ENCODE measurements around the gene CDK14. TPM values are rescaled to one million over a fixed set of nuclear protein-coding genes. Genes with fewer than 3 reads are reported as not detected.

Gene CDK14
- total RNA-seq, 1 experiment from 2014 or later: 57.9 TPM

DNA sequence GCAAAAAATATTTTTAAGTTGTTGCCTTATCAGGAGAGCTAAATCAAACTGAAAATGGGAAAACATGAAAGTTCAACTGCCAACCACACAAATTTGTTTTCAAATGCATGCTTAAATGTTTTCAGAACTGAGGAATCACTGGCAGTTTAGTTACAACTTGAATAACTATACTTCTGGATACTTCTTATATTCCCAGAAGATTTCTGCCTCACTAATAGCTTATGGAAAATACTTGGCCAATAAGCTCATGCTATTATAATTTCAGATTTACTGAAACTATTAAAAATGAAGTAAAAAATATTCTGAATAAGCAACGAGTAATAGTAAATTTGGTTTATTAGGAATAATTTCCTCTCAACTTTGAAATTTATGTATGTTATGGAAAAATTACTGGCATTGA is 222.2 kb downstream of the CDK14 start (continued):
- TF ChIP-seq, protein P1, sequence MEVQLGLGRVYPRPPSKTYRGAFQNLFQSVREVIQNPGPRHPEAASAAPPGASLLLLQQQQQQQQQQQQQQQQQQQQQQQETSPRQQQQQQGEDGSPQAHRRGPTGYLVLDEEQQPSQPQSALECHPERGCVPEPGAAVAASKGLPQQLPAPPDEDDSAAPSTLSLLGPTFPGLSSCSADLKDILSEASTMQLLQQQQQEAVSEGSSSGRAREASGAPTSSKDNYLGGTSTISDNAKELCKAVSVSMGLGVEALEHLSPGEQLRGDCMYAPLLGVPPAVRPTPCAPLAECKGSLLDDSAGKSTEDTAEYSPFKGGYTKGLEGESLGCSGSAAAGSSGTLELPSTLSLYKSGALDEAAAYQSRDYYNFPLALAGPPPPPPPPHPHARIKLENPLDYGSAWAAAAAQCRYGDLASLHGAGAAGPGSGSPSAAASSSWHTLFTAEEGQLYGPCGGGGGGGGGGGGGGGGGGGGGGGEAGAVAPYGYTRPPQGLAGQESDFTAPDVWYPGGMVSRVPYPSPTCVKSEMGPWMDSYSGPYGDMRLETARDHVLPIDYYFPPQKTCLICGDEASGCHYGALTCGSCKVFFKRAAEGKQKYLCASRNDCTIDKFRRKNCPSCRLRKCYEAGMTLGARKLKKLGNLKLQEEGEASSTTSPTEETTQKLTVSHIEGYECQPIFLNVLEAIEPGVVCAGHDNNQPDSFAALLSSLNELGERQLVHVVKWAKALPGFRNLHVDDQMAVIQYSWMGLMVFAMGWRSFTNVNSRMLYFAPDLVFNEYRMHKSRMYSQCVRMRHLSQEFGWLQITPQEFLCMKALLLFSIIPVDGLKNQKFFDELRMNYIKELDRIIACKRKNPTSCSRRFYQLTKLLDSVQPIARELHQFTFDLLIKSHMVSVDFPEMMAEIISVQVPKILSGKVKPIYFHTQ (CRISPR knock-in tag; IDR thresholded peaks at IDR 0.05): no peak
- TF ChIP-seq ZNF219 (CRISPR knock-in tag; IDR thresholded peaks at IDR 0.05; ENCODE audit: borderline replicate concordance): no peak
- no peak for TF ChIP-seq ZNF396 (CRISPR knock-in tag; IDR thresholded peaks at IDR 0.05; ENCODE audit: borderline replicate concordance)
- no peak for TF ChIP-seq ZNF317 (CRISPR knock-in tag; IDR thresholded peaks at IDR 0.05; ENCODE audit: borderline replicate concordance, low read depth)
- TF ChIP-seq, protein P2, sequence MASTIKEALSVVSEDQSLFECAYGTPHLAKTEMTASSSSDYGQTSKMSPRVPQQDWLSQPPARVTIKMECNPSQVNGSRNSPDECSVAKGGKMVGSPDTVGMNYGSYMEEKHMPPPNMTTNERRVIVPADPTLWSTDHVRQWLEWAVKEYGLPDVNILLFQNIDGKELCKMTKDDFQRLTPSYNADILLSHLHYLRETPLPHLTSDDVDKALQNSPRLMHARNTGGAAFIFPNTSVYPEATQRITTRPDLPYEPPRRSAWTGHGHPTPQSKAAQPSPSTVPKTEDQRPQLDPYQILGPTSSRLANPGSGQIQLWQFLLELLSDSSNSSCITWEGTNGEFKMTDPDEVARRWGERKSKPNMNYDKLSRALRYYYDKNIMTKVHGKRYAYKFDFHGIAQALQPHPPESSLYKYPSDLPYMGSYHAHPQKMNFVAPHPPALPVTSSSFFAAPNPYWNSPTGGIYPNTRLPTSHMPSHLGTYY (CRISPR knock-in tag; IDR thresholded peaks at IDR 0.05): no peak
- no peak for TF ChIP-seq RELA (CRISPR knock-in tag; IDR thresholded peaks at IDR 0.05; ENCODE audit: borderline replicate concordance)
- TF ChIP-seq, protein P3, sequence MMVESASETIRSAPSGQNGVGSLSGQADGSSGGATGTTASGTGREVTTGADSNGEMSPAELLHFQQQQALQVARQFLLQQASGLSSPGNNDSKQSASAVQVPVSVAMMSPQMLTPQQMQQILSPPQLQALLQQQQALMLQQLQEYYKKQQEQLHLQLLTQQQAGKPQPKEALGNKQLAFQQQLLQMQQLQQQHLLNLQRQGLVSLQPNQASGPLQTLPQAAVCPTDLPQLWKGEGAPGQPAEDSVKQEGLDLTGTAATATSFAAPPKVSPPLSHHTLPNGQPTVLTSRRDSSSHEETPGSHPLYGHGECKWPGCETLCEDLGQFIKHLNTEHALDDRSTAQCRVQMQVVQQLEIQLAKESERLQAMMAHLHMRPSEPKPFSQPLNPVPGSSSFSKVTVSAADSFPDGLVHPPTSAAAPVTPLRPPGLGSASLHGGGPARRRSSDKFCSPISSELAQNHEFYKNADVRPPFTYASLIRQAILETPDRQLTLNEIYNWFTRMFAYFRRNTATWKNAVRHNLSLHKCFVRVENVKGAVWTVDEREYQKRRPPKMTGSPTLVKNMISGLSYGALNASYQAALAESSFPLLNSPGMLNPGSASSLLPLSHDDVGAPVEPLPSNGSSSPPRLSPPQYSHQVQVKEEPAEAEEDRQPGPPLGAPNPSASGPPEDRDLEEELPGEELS (CRISPR knock-in tag; IDR thresholded peaks at IDR 0.05): no peak
- no peak for TF ChIP-seq SMAD3 (CRISPR knock-in tag; IDR thresholded peaks at IDR 0.05; ENCODE audit: borderline replicate concordance)

DNA sequence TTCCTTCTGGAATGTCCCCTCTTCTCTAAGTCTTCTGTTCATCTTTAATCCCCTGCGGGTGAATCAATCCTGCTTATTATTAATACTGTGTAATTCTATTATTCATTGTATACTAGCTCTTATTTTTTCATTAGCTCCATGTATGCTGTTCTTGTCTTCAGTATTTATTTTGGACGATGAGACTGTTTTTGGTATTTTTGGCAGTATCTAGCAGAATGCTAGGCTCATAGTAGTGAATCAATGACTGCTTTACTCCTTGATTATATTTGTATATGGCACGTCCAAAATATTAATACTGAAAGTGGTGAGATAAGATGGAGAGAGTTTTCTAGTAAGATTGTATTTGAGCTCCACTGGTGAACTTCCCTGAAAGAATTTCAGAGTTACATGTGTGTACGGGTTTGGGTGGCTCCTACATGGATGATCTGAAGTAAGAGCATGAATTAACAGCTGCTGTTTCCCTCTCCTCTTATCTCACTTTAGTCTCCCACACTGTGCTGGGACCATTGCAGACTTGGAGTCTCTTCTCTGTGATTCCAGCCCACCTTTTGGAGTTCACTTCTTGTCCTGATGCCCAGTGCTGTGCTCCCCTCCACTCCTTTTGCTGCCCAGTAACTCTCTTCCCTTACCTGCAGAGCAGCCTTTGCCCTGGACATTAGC is 226.0 kb downstream of the CDK14 start:
- Mint-ChIP-seq H3K4me1 (peaks cover 12% of the 10 kb centered on the region), H3K36me3 (peaks cover 9% of the 10 kb centered on the region), H3K9me3 (peaks cover 13% of the 10 kb centered on the region), H3K27ac (peak overlapping the region; percentile 33; the same call in 1 of the 2 replicates), H3K4me3 (no peak overlapping the region), H3K27me3 (ENCODE audit: low read depth) (no peaks in the 10 kb centered on the region)
- no peak for ATAC-seq
- no peak for DNase-seq (ENCODE audit: low spot score)
- ChIA-PET CTCF (no interaction called here), POLR2A (no interaction called here)
- TF ChIP-seq OVOL2 (CRISPR knock-in tag; IDR thresholded peaks at IDR 0.05; ENCODE audit: borderline replicate concordance) (no peak), FOXK1 (CRISPR knock-in tag; IDR thresholded peaks at IDR 0.05) (no peak), ELF4 (CRISPR knock-in tag; IDR thresholded peaks at IDR 0.05; ENCODE audit: low read depth) (no peak), EMX1 (CRISPR knock-in tag; IDR thresholded peaks at IDR 0.05) (no peak), TP53 (CRISPR knock-in tag; IDR thresholded peaks at IDR 0.05) (no peak), GABPB1 (CRISPR knock-in tag; IDR thresholded peaks at IDR 0.05) (no peak), NR3C1 (CRISPR knock-in tag; conservative IDR thresholded peaks at IDR 0.05; ENCODE audit: low read depth) (no peak), SP1 (CRISPR knock-in tag; conservative IDR thresholded peaks at IDR 0.05) (no peak), KAT7 (CRISPR knock-in tag; IDR thresholded peaks at IDR 0.05; ENCODE audit: borderline replicate concordance) (no peak), JUN (CRISPR knock-in tag; IDR thresholded peaks at IDR 0.05) (no peak), MYBL2 (CRISPR knock-in tag; IDR thresholded peaks at IDR 0.05) (no peak)
- TF ChIP-seq, protein P4, sequence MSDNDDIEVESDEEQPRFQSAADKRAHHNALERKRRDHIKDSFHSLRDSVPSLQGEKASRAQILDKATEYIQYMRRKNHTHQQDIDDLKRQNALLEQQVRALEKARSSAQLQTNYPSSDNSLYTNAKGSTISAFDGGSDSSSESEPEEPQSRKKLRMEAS (CRISPR knock-in tag; IDR thresholded peaks at IDR 0.05): no peak
- TF ChIP-seq, protein P5, sequence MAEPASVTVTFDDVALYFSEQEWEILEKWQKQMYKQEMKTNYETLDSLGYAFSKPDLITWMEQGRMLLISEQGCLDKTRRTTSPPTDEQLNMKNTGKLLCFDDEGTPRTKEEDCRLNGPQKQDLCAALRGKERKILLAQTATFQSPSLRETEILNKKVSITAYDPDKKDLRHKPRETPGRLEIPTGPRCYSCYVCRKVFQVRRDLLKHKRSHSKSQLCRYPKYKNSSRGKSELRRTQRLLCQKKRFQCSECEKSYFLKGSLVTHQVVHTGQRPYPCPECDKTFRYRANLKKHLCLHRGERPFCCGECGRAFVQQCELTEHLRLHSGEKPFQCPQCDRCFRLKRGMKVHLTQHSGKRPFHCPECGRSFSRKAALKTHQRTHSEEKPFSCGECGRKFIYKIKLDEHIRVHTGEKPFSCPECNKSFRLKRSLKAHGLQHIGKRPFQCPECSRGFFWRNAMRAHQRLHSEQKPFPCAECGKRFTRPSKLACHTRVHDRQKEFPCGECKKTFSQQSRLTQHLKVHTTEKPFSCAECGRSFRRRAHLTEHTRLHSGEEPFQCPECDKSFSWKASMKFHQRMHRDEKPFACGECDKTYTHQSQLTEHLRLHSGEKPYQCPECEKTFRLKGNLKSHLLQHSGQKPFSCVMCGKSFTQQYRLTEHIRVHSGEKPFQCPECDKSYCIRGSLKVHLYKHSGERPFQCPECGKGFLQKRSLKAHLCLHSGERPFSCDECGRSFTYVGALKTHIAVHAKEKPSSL (CRISPR knock-in tag; conservative IDR thresholded peaks at IDR 0.05): no peak
- TF ChIP-seq, protein P1 (CRISPR knock-in tag; IDR thresholded peaks at IDR 0.05): no peak
